Liver (tissue), 9 donors: ENCODE results near the gene NCBP2. TPM values are rescaled to one million over a fixed set of nuclear protein-coding genes. Genes with fewer than 3 reads are reported as not detected.

Source experiments
- DNase-seq: peaks from one replicate; pipeline ENCODE4 v3.0.0-alpha.2; 2017; ENCODE audit warnings: low spot score
- H3K27ac ChIP-seq, 2 donors: one replicate each; pipeline ENCODE4 v1.7.0; 2013; ENCODE audit warnings: inconsistent platforms in 2 of 2, low read length in 2 of 2, control low read depth in 1 of 2, low read depth in 1 of 2, mild to moderate bottlenecking in 1 of 2
- H3K27me3 ChIP-seq, 4 donors: one replicate each; pipeline versions ENCODE4 v1.6.1 to v1.7.0; 2013; ENCODE audit warnings: low read length in 3 of 4, inconsistent platforms in 1 of 4, mild to moderate bottlenecking in 1 of 4, moderate library complexity in 1 of 4; ENCODE audit not compliant: control insufficient read depth in 4 of 4, insufficient read depth in 4 of 4
- H3K36me3 ChIP-seq, 4 donors: one replicate each; pipeline versions ENCODE4 v1.6.1 to v1.7.0; 2013; ENCODE audit warnings: low read length in 3 of 4, mild to moderate bottlenecking in 3 of 4, low read depth in 1 of 4, moderate library complexity in 1 of 4; ENCODE audit not compliant: control insufficient read depth in 4 of 4, insufficient read depth in 3 of 4
- H3K4me1 ChIP-seq, 4 donors: one replicate each; pipeline versions ENCODE4 v1.6.1 to v1.7.0; 2013; ENCODE audit warnings: low read length in 3 of 4, mild to moderate bottlenecking in 3 of 4, moderate library complexity in 1 of 4; ENCODE audit not compliant: control insufficient read depth in 4 of 4, insufficient read depth in 4 of 4
- H3K4me3 ChIP-seq, 3 donors: one replicate each; pipeline versions ENCODE4 v1.6.1 to v1.7.0; 2013; ENCODE audit warnings: low read length in 3 of 3, control low read depth in 1 of 3, low read depth in 1 of 3, mild to moderate bottlenecking in 1 of 3
- H3K9ac ChIP-seq, 2 donors: one replicate each; pipeline ENCODE4 v1.7.0; 2013; ENCODE audit warnings: low read length in 2 of 2, mild to moderate bottlenecking in 2 of 2, moderate library complexity in 2 of 2, control low read depth in 1 of 2, low read depth in 1 of 2
- H3K9me3 ChIP-seq, 4 donors: one replicate each; pipeline versions ENCODE4 v1.6.1 to v1.7.0; 2013; ENCODE audit warnings: low read length in 3 of 4; ENCODE audit not compliant: control insufficient read depth in 4 of 4
- ATF3 ChIP-seq: IDR thresholded peaks from 2 replicates; pipeline ENCODE4 v1.6.1; 2016; ENCODE audit warnings: antibody characterized with exemption
- CTCF ChIP-seq: fragments of 150-350 bp; IDR thresholded peaks from 2 replicates; pipeline ENCODE4 v1.5.1; 2017; ENCODE audit warnings: improper control_type of control experiment, low read depth, low read length; ENCODE audit not compliant: missing input control
- EGR1 ChIP-seq, 2 donors: IDR thresholded peaks; 2 replicates each; pipeline ENCODE4 v1.6.1; 2016 to 2018; ENCODE audit warnings: antibody characterized with exemption in 2 of 2, low read depth in 2 of 2
- FOXA1 ChIP-seq: IDR thresholded peaks from 2 replicates; pipeline ENCODE4 v1.6.1; 2016; ENCODE audit warnings: antibody characterized with exemption
- FOXA2 ChIP-seq: IDR thresholded peaks from 2 replicates; pipeline ENCODE4 v1.6.1; 2016; ENCODE audit warnings: antibody characterized with exemption
- GABPA ChIP-seq, 2 donors: IDR thresholded peaks in 1 of 2; conservative IDR thresholded peaks in 1 of 2; 2 replicates each; pipeline ENCODE4 v1.6.1; 2016; ENCODE audit warnings: antibody characterized with exemption in 2 of 2, mild to moderate bottlenecking in 1 of 2, moderate library complexity in 1 of 2
- HNF4A ChIP-seq, 2 donors: conservative IDR thresholded peaks; 2 replicates each; pipeline ENCODE4 v1.6.1; 2016; ENCODE audit warnings: antibody characterized with exemption in 2 of 2, mild to moderate bottlenecking in 2 of 2
- HNF4G ChIP-seq: IDR thresholded peaks from 2 replicates; pipeline ENCODE4 v1.6.1; 2016; ENCODE audit warnings: antibody characterized with exemption
- JUND ChIP-seq, 2 donors: IDR thresholded peaks; 2 replicates each; pipeline ENCODE4 v1.6.1; 2016; ENCODE audit warnings: antibody characterized with exemption in 2 of 2
- MAX ChIP-seq: IDR thresholded peaks from 2 replicates; pipeline ENCODE4 v1.6.1; 2016; ENCODE audit warnings: antibody characterized with exemption
- NR2F2 ChIP-seq: IDR thresholded peaks from 2 replicates; pipeline ENCODE4 v1.6.1; 2016; ENCODE audit warnings: antibody characterized with exemption
- RAD21 ChIP-seq, 2 donors: IDR thresholded peaks; 2 replicates each; pipeline ENCODE4 v1.6.1; 2016; ENCODE audit warnings: antibody characterized with exemption in 2 of 2, mild to moderate bottlenecking in 2 of 2
- RXRA ChIP-seq, 2 donors: IDR thresholded peaks; 2 replicates each; pipeline ENCODE4 v1.6.1; 2017 to 2018; ENCODE audit warnings: antibody characterized with exemption in 2 of 2, mild to moderate bottlenecking in 1 of 2
- SP1 ChIP-seq: IDR thresholded peaks from 2 replicates; pipeline ENCODE4 v1.6.1; 2018; ENCODE audit warnings: antibody characterized with exemption, mild to moderate bottlenecking
- TAF1 ChIP-seq: conservative IDR thresholded peaks from 2 replicates; pipeline ENCODE4 v1.6.1; 2016; ENCODE audit warnings: antibody characterized with exemption, mild to moderate bottlenecking
- YY1 ChIP-seq: IDR thresholded peaks from 2 replicates; pipeline ENCODE4 v1.6.1; 2016; ENCODE audit warnings: antibody characterized with exemption, mild to moderate bottlenecking
- WGBS: extraction: QIAGEN DNeasy Blood & Tissue Kit; methylation state at CpG from one replicate; pipeline ENCODE4 v1.1.7; 2013; 5-methylcytosine and 5-hydroxymethylcytosine counted together
- polyA plus RNA-seq, 2 donors: library from polyadenylated mRNA; stranded (reverse) in 1 of 2; unstranded in 1 of 2; fragments of 200-250 nt in 1 of 2; fragments of >200 nt in 1 of 2; fragmentation: Nextera tagmentation in 1 of 2; extraction: Ambion mirVana in 1 of 2; gene quantifications; one replicate each; pipeline versions ENCODE4 v1.2.1 to v1.2.3, GENCODE V29; 2013 to 2015
- total RNA-seq, 2 donors: library from RNA; depleted of rRNA; stranded (reverse); fragments of >200 nt; gene quantifications; one replicate each; pipeline ENCODE4 v1.2.3, GENCODE V29; 2014
- TF ChIP-seq, protein P1 (sequence below): IDR thresholded peaks from 2 replicates; pipeline ENCODE4 v1.6.1; 2016; ENCODE audit warnings: antibody characterized with exemption, mild to moderate bottlenecking
- TF ChIP-seq, protein P2 (sequence below): IDR thresholded peaks from 2 replicates; pipeline ENCODE4 v1.6.1; 2016; ENCODE audit warnings: antibody characterized with exemption
- donor health status: healthy.
- donor health status: healthy.
- donor health status: healthy.
- donor health status: healthy.
- donor health status: healthy.

Gene NCBP2
- total and polyA plus RNA-seq, 4 donors: 16.2 to 19.2 (median 18.1) TPM

DNA sequence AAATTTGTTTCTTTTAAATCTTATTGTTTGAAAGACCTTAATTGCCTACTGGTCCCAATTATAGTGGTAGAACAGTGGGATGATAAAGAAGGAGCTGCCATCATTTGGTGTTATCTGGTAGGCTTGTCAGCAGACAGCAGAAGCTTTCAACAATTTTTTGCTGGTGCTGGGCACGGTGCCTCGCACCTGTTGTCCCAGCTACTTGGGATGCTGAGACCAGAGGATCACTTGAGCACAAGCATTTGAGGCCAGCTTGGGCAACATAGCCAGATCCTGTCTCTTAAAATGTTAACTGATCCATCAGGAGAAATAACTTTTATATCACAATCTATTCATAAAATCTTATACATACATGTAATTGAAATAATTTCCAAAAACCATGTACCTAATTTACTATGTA, 38.6 kb downstream of the NCBP2 start (continued):
- TF ChIP-seq, protein P1, sequence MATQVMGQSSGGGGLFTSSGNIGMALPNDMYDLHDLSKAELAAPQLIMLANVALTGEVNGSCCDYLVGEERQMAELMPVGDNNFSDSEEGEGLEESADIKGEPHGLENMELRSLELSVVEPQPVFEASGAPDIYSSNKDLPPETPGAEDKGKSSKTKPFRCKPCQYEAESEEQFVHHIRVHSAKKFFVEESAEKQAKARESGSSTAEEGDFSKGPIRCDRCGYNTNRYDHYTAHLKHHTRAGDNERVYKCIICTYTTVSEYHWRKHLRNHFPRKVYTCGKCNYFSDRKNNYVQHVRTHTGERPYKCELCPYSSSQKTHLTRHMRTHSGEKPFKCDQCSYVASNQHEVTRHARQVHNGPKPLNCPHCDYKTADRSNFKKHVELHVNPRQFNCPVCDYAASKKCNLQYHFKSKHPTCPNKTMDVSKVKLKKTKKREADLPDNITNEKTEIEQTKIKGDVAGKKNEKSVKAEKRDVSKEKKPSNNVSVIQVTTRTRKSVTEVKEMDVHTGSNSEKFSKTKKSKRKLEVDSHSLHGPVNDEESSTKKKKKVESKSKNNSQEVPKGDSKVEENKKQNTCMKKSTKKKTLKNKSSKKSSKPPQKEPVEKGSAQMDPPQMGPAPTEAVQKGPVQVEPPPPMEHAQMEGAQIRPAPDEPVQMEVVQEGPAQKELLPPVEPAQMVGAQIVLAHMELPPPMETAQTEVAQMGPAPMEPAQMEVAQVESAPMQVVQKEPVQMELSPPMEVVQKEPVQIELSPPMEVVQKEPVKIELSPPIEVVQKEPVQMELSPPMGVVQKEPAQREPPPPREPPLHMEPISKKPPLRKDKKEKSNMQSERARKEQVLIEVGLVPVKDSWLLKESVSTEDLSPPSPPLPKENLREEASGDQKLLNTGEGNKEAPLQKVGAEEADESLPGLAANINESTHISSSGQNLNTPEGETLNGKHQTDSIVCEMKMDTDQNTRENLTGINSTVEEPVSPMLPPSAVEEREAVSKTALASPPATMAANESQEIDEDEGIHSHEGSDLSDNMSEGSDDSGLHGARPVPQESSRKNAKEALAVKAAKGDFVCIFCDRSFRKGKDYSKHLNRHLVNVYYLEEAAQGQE: no peak
- TF ChIP-seq HNF4A (conservative IDR thresholded peaks at IDR 0.05): no peak

- no peak overlapping the region for H3K4me3 ChIP-seq
- H3K9me3 ChIP-seq: no peaks in the 10 kb centered on the region
- H3K27ac ChIP-seq: no peak overlapping the region
- no peak overlapping the region for H3K9ac ChIP-seq
- no peak for DNase-seq
- H3K36me3 ChIP-seq: peaks cover 6 to 43% (median 30%) of the 10 kb centered on the region in 4 donors
- peaks cover 0 to 2% (median under 1%) of the 10 kb centered on the region in 4 donors for H3K4me1 ChIP-seq
- H3K27me3 ChIP-seq: no peaks in the 10 kb centered on the region
- TF ChIP-seq MAX (no peak), FOXA2 (no peak), RXRA (IDR thresholded peaks at IDR 0.05) (no peak), GABPA (IDR thresholded peaks at IDR 0.05 in 1 of 2, conservative IDR thresholded peaks at IDR 0.05 in 1 of 2) (no peak), HNF4G (no peak), ATF3 (no peak), NR2F2 (no peak), YY1 (no peak), SP1 (no peak), CTCF (no peak), TAF1 (no peak), EGR1 (IDR thresholded peaks at IDR 0.05; ENCODE audit: low read depth in 2 of 2) (no peak), HNF4A (conservative IDR thresholded peaks at IDR 0.05) (no peak), JUND (IDR thresholded peaks at IDR 0.05) (no peak), FOXA1 (no peak), RAD21 (IDR thresholded peaks at IDR 0.05) (no peak)
- TF ChIP-seq, protein P1: no peak
- TF ChIP-seq, protein P2, sequence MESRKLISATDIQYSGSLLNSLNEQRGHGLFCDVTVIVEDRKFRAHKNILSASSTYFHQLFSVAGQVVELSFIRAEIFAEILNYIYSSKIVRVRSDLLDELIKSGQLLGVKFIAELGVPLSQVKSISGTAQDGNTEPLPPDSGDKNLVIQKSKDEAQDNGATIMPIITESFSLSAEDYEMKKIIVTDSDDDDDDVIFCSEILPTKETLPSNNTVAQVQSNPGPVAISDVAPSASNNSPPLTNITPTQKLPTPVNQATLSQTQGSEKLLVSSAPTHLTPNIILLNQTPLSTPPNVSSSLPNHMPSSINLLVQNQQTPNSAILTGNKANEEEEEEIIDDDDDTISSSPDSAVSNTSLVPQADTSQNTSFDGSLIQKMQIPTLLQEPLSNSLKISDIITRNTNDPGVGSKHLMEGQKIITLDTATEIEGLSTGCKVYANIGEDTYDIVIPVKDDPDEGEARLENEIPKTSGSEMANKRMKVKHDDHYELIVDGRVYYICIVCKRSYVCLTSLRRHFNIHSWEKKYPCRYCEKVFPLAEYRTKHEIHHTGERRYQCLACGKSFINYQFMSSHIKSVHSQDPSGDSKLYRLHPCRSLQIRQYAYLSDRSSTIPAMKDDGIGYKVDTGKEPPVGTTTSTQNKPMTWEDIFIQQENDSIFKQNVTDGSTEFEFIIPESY: no peak
- 91% methylated on average over 1 of the region's 1 CpG for WGBS
Measured at GRCh38 chr3:196902296-196902695, 40.0 kb downstream of the NCBP2 start.
